ENCODE data around the gene PAPSS1.

- no peak for TF ChIP-seq ZNF274 (IDR thresholded peaks at IDR 0.05; ENCODE audit: low read depth, low read length)
- no peak for TF ChIP-seq YY1 (IDR thresholded peaks at IDR 0.05; ENCODE audit: insufficient read depth, insufficient read length)
- no peak for TF ChIP-seq SUZ12 (IDR thresholded peaks at IDR 0.05; ENCODE audit: extremely low read depth, insufficient read depth, insufficient read length)
Observed at GRCh38 chr4:107655289-107655688, 64.7 kb downstream of the PAPSS1 start.
